ENCODE results near the gene ARHGAP31. TPM values are rescaled to one million over a fixed set of nuclear protein-coding genes. Genes with fewer than 3 reads are reported as not detected.

The ARHGAP31 gene
- total and polyA plus RNA-seq, 2 of the 8 experiments (the other 6 are each of a cell fraction or from before 2014, with no cell fraction given), result 1.1 to 7.6 TPM

DNA sequence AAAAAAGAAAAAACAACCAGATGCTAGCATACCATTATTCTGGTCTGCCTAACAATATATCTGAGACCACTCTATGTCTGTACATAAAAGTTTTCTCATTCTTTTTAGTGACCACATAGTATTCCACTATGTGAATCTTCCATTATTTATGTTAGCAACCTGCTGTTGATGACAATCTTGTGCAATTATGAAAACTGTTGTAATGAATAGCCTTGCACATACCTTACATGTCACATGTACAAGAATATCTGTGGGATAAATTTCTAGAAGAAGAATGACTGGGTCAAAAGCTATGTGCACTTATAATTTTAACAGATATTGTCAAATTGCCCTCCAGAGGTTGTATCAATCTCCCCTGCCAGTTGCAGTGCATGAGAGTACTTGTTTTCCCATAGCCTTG is 62.5 kb downstream of the ARHGAP31 start:
- H3K4me1 ChIP-seq (replicated peaks in 1 of 4; ENCODE audit: control insufficient read depth in 3 of 4, insufficient read depth in 4 of 4, low read length in 3 of 4), result peaks cover 11 to 32% (median 26%) of the 10 kb centered on the region in 4 experiments
- no peak overlapping the region for H3K23ac ChIP-seq (ENCODE audit: insufficient read length)
- no peaks in the 10 kb centered on the region for H3K9me3 ChIP-seq (ENCODE audit: insufficient read depth in 2 of 2, low read depth in 1 of 2, low read length in 1 of 2)
- no peak overlapping the region for H3K14ac ChIP-seq (ENCODE audit: insufficient read length)
- no peaks in the 10 kb centered on the region for H3K36me3 ChIP-seq (ENCODE audit: control insufficient read depth in 2 of 4, insufficient read depth in 4 of 4, low read length in 3 of 4)
- no peak overlapping the region for H2AK5ac ChIP-seq (ENCODE audit: low read depth, low read length)
- no peak overlapping the region for H3K9ac ChIP-seq (replicated peaks in 1 of 4; ENCODE audit: extremely low read depth in 1 of 4, low read depth in 3 of 4, low read length in 3 of 4)
- H3K23me2 ChIP-seq (ENCODE audit: low read depth, low read length), result no peaks in the 10 kb centered on the region; the same call in 1 of the 2 replicates
- FAIRE-seq (no peak), DNase-seq (ENCODE audit: low read depth in 1 of 2, low spot score in 2 of 2) (no peak)
- CTCF ChIA-PET (ENCODE audit: partially characterized antibody), result interaction anchor here (1.5 kb wide), 1 partner anchor 116 kb away, joined by 3 read pairs; the partner anchor contains the start of gene B4GALT4
- H4K91ac ChIP-seq (replicated peaks; ENCODE audit: insufficient read length, low read length), result peak overlapping the region; percentile 62
- H2BK120ac ChIP-seq (replicated peaks; ENCODE audit: low read depth, low read length), result no peak overlapping the region
- no peak overlapping the region for H2BK20ac ChIP-seq (ENCODE audit: low read length)
- no peak overlapping the region for H3K56ac ChIP-seq (replicated peaks; ENCODE audit: insufficient read length, low read depth, low read length)
- no peak overlapping the region for H2BK5ac ChIP-seq (ENCODE audit: low read depth, low read length)
- H3K79me1 ChIP-seq (ENCODE audit: low read depth, low read length), result no peaks in the 10 kb centered on the region; the same call in 1 of the 2 replicates
- no peak overlapping the region for H3K4me2 ChIP-seq (ENCODE audit: insufficient read depth in 1 of 2, low read depth in 2 of 2, low read length in 2 of 2)
- H4K20me1 ChIP-seq (replicated peaks in 1 of 2; ENCODE audit: control insufficient read depth in 1 of 2, insufficient read depth in 2 of 2, low read length in 2 of 2), result no peaks in the 10 kb centered on the region
- H2BK12ac ChIP-seq (ENCODE audit: low read depth, low read length), result no peak overlapping the region
- H4K5ac ChIP-seq (ENCODE audit: insufficient read length, low read depth, low read length), result no peak overlapping the region
- POLR2A ChIA-PET (ENCODE audit: partially characterized antibody), result no interaction called here
- H3K79me2 ChIP-seq (ENCODE audit: control insufficient read depth in 1 of 2, insufficient read depth in 2 of 2, low read length in 2 of 2), result no peaks in the 10 kb centered on the region
- H3K27ac ChIP-seq (ENCODE audit: low read depth, low read length), result no peak overlapping the region
- H3K4ac ChIP-seq (replicated peaks; ENCODE audit: insufficient read length, low read depth, low read length), result no peak overlapping the region
- H2BK15ac ChIP-seq (ENCODE audit: low read length), result no peak overlapping the region
- TF ChIP-seq CBX5 (IDR thresholded peaks at IDR 0.05; ENCODE audit: low read depth, low read length) (no peak), FOSL1 (IDR thresholded peaks at IDR 0.05; ENCODE audit: insufficient read depth, low read depth, low read length) (no peak), EGR1 (IDR thresholded peaks at IDR 0.05; ENCODE audit: borderline replicate concordance, low read depth, low read length) (no peak)
- TF ChIP-seq, protein P1, sequence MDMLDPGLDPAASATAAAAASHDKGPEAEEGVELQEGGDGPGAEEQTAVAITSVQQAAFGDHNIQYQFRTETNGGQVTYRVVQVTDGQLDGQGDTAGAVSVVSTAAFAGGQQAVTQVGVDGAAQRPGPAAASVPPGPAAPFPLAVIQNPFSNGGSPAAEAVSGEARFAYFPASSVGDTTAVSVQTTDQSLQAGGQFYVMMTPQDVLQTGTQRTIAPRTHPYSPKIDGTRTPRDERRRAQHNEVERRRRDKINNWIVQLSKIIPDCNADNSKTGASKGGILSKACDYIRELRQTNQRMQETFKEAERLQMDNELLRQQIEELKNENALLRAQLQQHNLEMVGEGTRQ (IDR thresholded peaks at IDR 0.05; ENCODE audit: low read length), result no peak
- H3K18ac ChIP-seq (ENCODE audit: extremely low read depth, low read length), result no peak overlapping the region
- no peak overlapping the region for H2AFZ ChIP-seq (ENCODE audit: low read length)
- no peaks in the 10 kb centered on the region for H3K27me3 ChIP-seq (replicated peaks in 1 of 4; ENCODE audit: control insufficient read depth in 3 of 4, extremely low read depth in 1 of 4, insufficient read depth in 3 of 4, low read length in 3 of 4)
- no peak overlapping the region for H4K8ac ChIP-seq (ENCODE audit: extremely low read depth, insufficient read depth, low read length)
- H3K4me3 ChIP-seq (ENCODE audit: extremely low read depth in 1 of 4, insufficient read depth in 2 of 4, low read depth in 3 of 4, low read length in 4 of 4), result no peak overlapping the region

Data from H1 (cell line).